H1 (cell line): Measurements from ENCODE around the gene KLHL29.

Experiments used
- CTCF ChIP-seq, 3 experiments: IDR thresholded peaks; 1 replicate in 2 of 3; 2 replicates in 1 of 3; pipeline versions ENCODE4 v1.5.1 to v1.6.1; 2011; ENCODE audit warnings: low read length in 3 of 3, mild to moderate bottlenecking in 3 of 3, inconsistent platforms in 2 of 3, low read depth in 1 of 3, moderate library complexity in 1 of 3; ENCODE audit not compliant: insufficient read depth in 1 of 3; ENCODE audit errors: control extremely low read depth in 1 of 3
- EP300 ChIP-seq, 2 experiments: IDR thresholded peaks; 1 replicate in 1 of 2; 2 replicates in 1 of 2; pipeline ENCODE4 v1.6.1; 2011 to 2012; ENCODE audit warnings: low read depth in 2 of 2, low read length in 2 of 2, mild to moderate bottlenecking in 2 of 2, borderline replicate concordance in 1 of 2, inconsistent platforms in 1 of 2, moderate library complexity in 1 of 2
- POLR2A ChIP-seq, 2 experiments: IDR thresholded peaks; 1 replicate in 1 of 2; 2 replicates in 1 of 2; pipeline ENCODE4 v1.6.1; 2011; ENCODE audit warnings: low read depth in 2 of 2, low read length in 2 of 2, mild to moderate bottlenecking in 2 of 2; ENCODE audit errors: control extremely low read depth in 1 of 2
- POLR2AphosphoS5 ChIP-seq: IDR thresholded peaks from 2 replicates; pipeline ENCODE4 v1.6.1; 2011; ENCODE audit warnings: low read depth, low read length
- SUZ12 ChIP-seq: fragments of 200-600 bp; sonication (generic); IDR thresholded peaks from 2 replicates; pipeline ENCODE4 v1.6.1; 2012; ENCODE audit warnings: mild to moderate bottlenecking, inconsistent platforms, low read length, moderate library complexity, mixed read lengths

DNA sequence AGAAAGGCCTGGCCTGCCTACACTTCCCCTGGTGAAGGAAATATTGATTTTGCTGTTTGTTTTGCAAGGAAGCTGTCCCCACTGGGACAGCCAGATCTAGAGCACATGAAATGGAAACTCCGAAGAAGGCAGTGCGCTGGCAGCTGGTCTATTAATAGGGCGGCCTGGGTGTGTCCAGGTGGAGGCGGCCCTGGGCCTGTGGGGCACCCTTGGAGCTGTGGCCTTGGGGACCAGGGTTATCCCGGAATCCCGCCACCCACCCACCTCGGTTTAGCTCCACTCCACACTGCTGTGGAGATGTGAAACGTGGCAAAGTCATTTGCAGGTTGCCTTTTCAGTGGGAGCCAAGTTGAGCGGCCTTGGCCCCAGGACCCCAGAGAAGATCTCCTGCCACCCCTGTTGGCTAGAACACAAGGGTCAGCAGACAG lies 204.3 kb downstream of the KLHL29 start:
- TF ChIP-seq POLR2A (IDR thresholded peaks at IDR 0.05; ENCODE audit: control extremely low read depth in 1 of 2, low read depth in 2 of 2, low read length in 2 of 2) (no peak), CTCF (IDR thresholded peaks at IDR 0.05; ENCODE audit: control extremely low read depth in 1 of 3, insufficient read depth in 1 of 3, low read depth in 1 of 3, low read length in 3 of 3) (no peak), POLR2AphosphoS5 (no peak), SUZ12 (no peak), EP300 (IDR thresholded peaks at IDR 0.05; ENCODE audit: borderline replicate concordance in 1 of 2, low read depth in 2 of 2, low read length in 2 of 2) (no peak)
